Dermis blood vessel endothelial cell (primary cell): Measurements from ENCODE around the gene C12orf75. TPM values are rescaled to one million over a fixed set of nuclear protein-coding genes. Genes with fewer than 3 reads are reported as not detected.
"Not testable (repeated sequence)": the region's sequence is repeated elsewhere in the genome, so short reads cannot be mapped to it uniquely, and the experiment has no call there.

Experiments
- DNase-seq: peaks from one replicate; pipeline ENCODE4 v3.0.0; 2010
- total RNA-seq: library from RNA; depleted of rRNA; stranded (reverse); fragments of >200 nt; gene quantifications from 2 replicates; pipeline ENCODE4 v1.2.3, GENCODE V29; 2014

The C12orf75 gene
- total RNA-seq, 1 donor from 2014 or later: 15.1 TPM

GRCh38 chr12:105378911-105379310 lies 48.4 kb downstream of the C12orf75 start:
- peak; percentile 59 for DNase-seq

GRCh38 chr12:105382771-105383622 lies 52.5 kb downstream of the C12orf75 start:
- DNase-seq: peak; percentile 84

GRCh38 chr12:105384220-105384619 lies 53.7 kb downstream of the C12orf75 start:
- no peak for DNase-seq

- DNase-seq: no peak
These were observed 54.5 kb downstream of the C12orf75 start for GRCh38 chr12:105384916-105385535.

- no peak for DNase-seq
These were observed 55.9 kb downstream of the C12orf75 start for GRCh38 chr12:105386431-105386830.

GRCh38 chr12:105391231-105391630 lies 60.7 kb downstream of the C12orf75 start:
- no peak for DNase-seq

- DNase-seq: peak; percentile 61
These were observed 63.1 kb downstream of the C12orf75 start for GRCh38 chr12:105393587-105393986.

- DNase-seq: no peak
These were observed 65.5 kb downstream of the C12orf75 start for GRCh38 chr12:105396024-105396423.

GRCh38 chr12:105396983-105397382 lies 66.5 kb downstream of the C12orf75 start:
- DNase-seq: peak; percentile 36

- no peak for DNase-seq
These were observed 68.4 kb downstream of the C12orf75 start for GRCh38 chr12:105398930-105399329.

GRCh38 chr12:105399428-105400081 lies 69.1 kb downstream of the C12orf75 start:
- DNase-seq: no peak

GRCh38 chr12:105400227-105400626 lies 69.7 kb downstream of the C12orf75 start:
- DNase-seq: no peak

- no peak for DNase-seq
These were observed 70.7 kb downstream of the C12orf75 start for GRCh38 chr12:105401198-105401597.

- no peak for DNase-seq
These were observed 71.9 kb downstream of the C12orf75 start for GRCh38 chr12:105402366-105402765.

- DNase-seq: no peak
These were observed 72.6 kb downstream of the C12orf75 start for GRCh38 chr12:105403095-105403494.

- DNase-seq: not testable (repeated sequence)
These were observed 73.6 kb downstream of the C12orf75 start for GRCh38 chr12:105404134-105404533.

- no peak for DNase-seq
These were observed 76.0 kb downstream of the C12orf75 start for GRCh38 chr12:105406497-105406896.

- no peak for DNase-seq
These were observed 78.8 kb downstream of the C12orf75 start for GRCh38 chr12:105409279-105409678.

- peak; percentile 88 for DNase-seq
These were observed 79.4 kb downstream of the C12orf75 start for GRCh38 chr12:105409801-105410471.

GRCh38 chr12:105413911-105414487 lies 83.5 kb downstream of the C12orf75 start:
- DNase-seq: no peak

GRCh38 chr12:105417732-105418131 lies 87.2 kb downstream of the C12orf75 start:
- no peak for DNase-seq

GRCh38 chr12:105418229-105418628 lies 87.7 kb downstream of the C12orf75 start:
- DNase-seq: no peak
